ENCODE data around the gene ARHGAP45. TPM values are rescaled to one million over a fixed set of nuclear protein-coding genes. Genes with fewer than 3 reads are reported as not detected.

ARHGAP45 gene
- total and polyA plus RNA-seq, 9 of the 15 experiments (the other 6 are each of a cell fraction or from before 2014, with no cell fraction given) = 0.08 to 22.1 (median 4.2) TPM

- TF ChIP-seq TOE1 (IDR thresholded peaks at IDR 0.05; ENCODE audit: borderline replicate concordance) (no peak), TOE1 (CRISPR knock-in tag; IDR thresholded peaks at IDR 0.05; ENCODE audit: borderline replicate concordance, low read depth) (no peak), JUN (IDR thresholded peaks at IDR 0.05; ENCODE audit: borderline replicate concordance, low read depth, low read length) (peak; percentile 59; the same call in 1 of the 2 replicates), JUN (CRISPR knock-in tag; IDR thresholded peaks at IDR 0.05; ENCODE audit: borderline replicate concordance) (no peak), ATF3 (IDR thresholded peaks at IDR 0.05) (peak; percentile 56), ATF3 (CRISPR knock-in tag; conservative IDR thresholded peaks at IDR 0.05) (no peak), HMGN3 (IDR thresholded peaks at IDR 0.05; ENCODE audit: borderline replicate concordance, extremely low read depth, insufficient read length, low read depth, low read length) (no peak), NR2C2 (CRISPR knock-in tag; IDR thresholded peaks at IDR 0.05) (no peak), NR2C2 (tag; IDR thresholded peaks at IDR 0.05) (no peak), CEBPG (CRISPR knock-in tag; IDR thresholded peaks at IDR 0.05) (peak; percentile 12; the same call in 1 of the 2 replicates), CEBPG (tag; conservative IDR thresholded peaks at IDR 0.05 in 1 of 2, IDR thresholded peaks at IDR 0.05 in 1 of 2) (no peak), TEAD1 (CRISPR knock-in tag; IDR thresholded peaks at IDR 0.05) (0 out of 4 replicates have a peak, but pooled peaks of 1 of the 2 experiments have one; percentile 23), USF1 (CRISPR knock-in tag; IDR thresholded peaks at IDR 0.05) (0 out of 2 replicates have a peak, but pooled peaks have one; percentile 6), JUND (IDR thresholded peaks at IDR 0.05; ENCODE audit: borderline replicate concordance, low read depth, low read length) (peak; percentile 57; the same call in 1 of the 2 replicates), JUND (tag; IDR thresholded peaks at IDR 0.05; ENCODE audit: borderline replicate concordance, low read depth, low read length) (no peak; the same call in 2 of the 3 replicates)
Observed at GRCh38 chr19:1102407-1103131, 35.6 kb downstream of the ARHGAP45 start (continued).
